HG02763 (cell line): Measurements from ENCODE around the gene FAM117B.
"Not testable (repeated sequence)": the region's sequence is repeated elsewhere in the genome, so short reads cannot be mapped to it uniquely, and the experiment has no call there.

Experiments
- ATAC-seq: cut with Tn5 transposase; IDR thresholded peaks from one replicate; pipeline ENCODE4 v1.9.1; 2021; ENCODE audit warnings: mild to moderate bottlenecking, moderate library complexity; ENCODE audit not compliant: unreplicated experiment

Gene FAM117B

DNA sequence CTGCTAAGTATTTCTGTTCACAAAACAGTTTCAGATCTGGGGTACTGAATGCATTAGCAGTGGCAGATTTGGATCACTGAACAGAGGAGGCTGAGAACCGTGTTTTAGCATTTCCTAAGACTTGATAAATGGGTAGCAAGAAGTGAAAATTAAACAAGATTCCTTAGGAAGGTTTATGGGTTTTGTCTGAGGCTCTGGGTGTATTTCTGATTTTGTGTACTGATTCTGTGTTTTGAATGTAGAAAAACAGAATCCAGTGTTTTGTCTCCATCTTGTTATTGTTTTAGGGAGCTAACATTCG lies 1.4 kb downstream of the FAM117B start:
- ATAC-seq = no peak

DNA sequence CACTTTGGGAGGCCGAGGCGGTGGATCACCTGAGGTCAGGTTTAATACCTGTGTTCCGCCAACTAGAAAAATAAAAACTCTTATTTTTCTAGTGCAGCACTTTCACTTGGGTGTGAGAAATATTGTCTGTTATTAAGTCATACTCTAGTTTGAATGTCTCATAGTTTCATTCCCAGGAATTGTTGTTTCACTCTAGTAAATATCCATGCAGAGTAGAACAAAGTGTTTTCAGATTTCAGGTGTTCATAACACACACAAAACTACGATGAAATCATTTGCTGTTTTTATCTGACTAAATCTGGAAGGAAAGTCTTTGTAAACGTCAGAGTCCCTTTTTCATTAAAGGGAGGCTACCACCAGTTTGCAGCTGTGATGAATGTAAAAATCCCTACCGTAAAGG lies 4.0 kb downstream of the FAM117B start:
- ATAC-seq = no peak

DNA sequence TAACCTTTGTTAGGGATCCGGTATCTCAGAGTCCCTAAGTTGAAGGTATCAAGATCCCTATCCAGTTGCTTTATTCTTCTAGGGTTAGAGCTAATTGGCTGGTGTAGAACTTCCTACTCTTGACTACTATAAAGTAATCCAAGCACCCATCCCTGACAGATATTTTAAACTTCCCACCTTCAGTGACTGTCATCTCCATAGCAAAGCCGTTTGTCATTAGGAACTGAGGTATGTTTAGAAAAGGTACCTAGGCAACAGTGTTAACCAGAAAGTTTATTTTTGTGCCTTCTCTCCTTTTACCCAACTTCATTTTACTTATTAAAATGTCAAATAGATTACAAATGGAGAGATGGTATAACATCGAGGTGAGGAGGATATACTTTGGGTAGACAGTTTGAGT lies 4.5 kb downstream of the FAM117B start:
- ATAC-seq = no peak

DNA sequence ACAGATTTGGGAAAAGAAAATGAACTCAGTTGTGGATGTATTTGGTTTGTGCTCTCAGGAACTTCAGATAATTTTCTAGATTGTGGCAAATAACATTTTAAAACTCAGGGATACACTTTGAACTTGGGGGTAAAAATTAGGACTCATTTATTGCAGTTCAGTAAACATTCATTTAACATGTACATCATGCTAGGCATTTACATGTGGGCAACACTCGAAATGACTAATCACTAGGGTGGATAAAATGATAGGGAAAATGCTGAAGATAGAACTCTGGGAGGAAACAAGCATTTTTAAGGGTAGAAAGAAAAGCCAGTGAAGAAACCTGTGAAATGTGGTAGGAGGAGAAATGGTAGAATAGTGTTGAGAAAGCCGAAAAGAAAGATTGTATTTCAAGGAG lies 7.8 kb downstream of the FAM117B start:
- no peak for ATAC-seq

DNA sequence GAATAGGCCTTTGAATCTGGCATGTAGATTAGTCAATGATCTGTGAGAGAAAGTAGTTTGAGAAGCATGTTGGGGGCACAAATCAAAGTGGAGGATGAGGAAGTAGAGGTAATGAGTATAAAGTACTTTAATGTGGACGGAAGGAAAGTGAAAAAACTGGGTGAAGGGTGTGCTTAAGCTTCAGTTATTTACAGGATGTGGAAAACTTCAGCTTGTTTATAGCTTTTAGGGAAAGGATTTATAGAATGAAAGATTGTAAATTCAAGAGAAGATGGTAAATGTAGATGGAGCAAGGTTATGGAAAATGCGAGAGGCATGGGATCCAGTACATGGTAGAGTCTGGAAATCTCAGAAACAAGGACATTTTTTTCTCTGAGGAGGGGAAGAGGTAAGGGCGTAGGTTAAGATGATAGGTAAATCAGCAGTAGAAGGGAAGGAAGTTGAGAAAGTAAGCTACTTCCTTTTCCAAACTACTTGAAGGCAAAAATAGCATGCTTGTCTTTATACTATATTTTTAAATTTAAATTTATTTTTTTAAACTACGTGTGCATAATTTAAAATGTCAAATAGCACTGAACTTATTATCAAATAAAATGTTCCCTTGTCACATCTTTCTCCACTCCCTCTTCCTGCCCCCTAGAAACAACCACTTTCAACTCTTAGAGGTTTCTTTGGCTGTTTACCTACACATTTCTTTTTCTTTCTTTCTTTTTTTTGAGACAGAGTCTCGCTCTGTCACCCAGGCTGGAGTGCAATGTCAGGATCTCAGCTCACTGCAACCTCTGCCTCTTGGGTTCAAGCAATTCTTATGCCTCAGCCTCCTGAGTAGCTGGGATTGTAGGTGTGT lies 8.5 kb downstream of the FAM117B start:
- no peak for ATAC-seq

DNA sequence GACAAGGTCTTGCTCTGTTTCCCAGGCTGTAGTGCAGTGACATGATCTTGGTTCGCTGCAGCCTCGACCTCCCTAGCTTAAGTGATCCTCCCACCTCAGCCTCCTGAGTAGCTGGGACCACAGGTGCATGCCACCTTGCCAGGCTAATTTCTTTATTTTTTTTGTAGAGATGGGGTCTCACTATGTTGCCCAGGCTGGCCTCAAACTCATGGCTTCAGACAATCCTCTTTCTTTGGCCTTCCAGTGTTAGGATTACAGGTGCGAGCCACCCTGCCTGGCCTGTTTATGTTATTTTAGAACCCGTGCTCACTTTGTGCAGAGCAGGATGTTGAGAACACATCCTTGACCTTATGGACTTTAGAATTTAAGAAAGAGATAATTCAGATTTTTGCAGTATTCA lies 17.4 kb downstream of the FAM117B start:
- ATAC-seq = no peak

DNA sequence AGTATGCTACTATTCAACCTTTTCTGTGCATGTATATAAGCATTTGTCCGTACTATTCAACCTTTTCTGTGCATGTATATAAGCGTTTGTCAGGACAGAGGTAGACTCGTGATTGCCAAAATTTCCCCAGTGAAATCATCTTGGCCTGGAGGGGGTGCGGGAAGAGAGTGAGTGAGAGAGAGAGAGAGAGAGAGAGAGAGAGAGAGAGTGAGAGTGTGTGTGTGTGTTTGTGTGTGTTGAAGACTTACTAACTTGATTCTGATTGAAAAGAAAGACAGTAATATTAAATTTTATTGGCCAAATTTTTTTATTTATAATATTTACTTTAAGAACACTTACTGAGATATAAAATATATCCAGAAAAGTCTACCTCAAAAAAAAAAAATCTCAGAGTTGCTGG lies 19.1 kb downstream of the FAM117B start:
- no peak for ATAC-seq

DNA sequence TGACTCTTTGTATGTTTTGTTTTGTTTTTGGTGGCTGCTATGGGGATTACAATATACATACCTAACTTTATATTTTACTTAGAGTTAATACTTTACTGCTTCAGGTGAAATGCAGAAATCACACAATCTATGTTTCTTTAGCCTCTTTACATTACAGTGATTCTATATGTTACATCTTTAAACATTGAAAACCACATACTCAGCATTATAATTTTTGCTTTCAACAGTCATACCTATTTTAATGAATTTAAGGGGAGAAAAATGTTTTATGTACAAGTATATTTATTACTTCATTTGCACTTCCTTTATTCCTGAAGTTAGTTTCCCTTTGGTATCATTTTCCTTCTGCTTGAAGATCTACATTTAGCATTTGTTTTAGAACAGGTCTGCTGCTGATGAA lies 23.1 kb downstream of the FAM117B start:
- ATAC-seq = no peak

DNA sequence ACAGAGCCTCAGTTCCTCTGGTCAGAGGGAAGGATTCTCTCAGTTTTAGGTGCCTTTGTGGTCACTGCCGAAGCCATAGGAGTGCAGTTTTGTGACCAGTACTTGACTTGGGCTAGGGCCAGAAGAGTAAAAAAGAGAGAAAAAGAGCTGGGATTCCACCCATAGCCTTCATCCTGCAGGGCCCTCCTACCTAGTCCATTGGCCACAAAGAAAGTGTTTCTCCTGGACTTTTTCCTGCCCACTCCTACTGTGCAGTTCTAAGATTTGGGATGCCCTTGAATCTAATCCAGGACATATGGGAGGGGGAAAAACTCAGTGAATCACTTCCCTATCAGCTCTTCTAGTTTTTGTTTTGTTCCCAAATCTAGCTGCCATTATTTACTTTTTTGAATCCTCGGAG lies 26.0 kb downstream of the FAM117B start:
- ATAC-seq = no peak

DNA sequence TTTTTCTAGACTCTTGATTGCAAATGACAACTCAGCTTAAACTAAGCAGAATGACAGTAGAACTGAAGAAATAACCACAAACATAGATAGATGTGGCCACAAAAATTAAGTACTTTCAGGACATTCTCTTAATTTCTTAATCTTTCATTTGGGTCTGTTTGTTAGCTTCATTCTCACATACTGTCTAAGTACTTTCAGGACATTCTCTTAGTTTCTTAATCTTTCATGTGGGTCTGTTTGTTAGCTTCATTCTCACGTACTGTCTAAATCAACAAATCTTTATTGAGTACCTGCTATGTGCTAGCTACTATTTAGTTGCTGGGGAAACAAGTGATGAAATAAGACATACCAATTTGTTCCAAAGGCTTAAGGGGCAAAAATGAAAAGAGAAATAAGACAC lies 35.1 kb downstream of the FAM117B start:
- no peak for ATAC-seq

DNA sequence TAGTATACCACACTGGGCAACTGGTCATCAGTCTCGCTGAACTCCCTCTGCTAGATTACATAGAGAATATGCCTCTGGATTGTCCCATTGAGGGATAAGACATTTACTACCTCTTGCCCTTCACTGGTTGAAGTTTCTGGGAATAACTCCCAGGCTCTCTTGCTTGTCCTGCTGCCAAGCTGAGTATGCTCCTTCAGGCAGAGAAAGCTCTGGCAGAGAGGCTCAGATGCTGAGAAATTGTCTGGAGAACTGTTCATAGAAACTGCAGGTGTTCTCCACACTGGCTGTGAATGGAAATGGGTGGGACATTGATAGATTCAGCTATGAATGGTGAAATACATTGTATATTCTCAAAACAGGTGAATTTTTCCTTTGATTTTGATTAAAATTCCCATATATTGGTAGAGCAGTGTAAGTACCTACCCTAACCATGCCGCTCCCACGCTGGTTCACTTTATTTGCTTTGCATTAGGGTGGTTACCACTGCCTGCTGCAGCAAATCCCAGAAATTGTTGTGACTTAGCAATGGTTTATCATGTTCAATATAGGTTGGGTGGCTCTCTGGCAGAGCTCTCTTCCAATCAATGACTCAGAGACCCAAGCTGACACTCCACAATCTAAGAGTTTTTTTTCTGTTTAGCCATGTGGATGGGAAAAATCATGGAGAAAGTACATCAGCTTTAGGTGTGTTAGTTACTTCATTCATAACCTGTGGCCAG lies 36.7 kb downstream of the FAM117B start:
- ATAC-seq = no peak

DNA sequence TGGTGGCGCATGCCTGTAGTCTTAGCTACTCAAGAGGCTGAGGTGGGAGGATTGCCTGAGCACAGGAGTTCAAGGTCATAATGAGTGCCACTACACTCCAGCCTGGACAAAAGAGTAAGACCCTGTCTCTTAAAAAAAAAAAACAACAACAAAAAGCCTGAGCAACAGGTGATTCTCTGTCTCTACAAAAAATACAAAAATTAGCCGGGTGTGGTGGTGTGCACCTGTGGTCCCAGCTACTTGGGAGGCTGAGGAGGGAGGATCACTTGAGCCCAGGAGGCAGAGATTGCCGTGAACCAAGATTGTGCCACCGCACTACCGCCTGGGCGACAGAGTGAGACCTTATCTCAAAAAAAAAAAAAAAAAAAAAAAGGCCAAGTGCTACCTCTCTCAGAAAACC lies 40.3 kb downstream of the FAM117B start:
- not testable (repeated sequence) for ATAC-seq

DNA sequence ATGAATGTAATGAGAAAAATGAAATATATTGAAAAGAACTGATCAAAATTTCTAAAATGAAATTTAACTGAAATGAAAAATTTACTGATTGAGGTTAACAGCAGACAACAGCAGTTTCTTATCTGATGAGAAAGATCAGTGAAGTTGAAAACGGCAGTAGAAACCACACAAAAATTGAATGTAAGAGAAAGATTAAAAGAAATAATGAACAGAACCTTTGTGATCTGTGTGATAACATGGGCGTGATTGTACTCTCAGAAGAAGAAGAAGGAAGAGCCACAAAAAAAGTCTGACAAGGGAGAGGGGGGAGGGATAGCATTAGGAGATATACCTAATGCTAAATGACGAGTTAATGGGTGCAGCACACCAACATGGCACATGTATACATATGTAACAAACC lies 45.2 kb downstream of the FAM117B start:
- no peak for ATAC-seq

DNA sequence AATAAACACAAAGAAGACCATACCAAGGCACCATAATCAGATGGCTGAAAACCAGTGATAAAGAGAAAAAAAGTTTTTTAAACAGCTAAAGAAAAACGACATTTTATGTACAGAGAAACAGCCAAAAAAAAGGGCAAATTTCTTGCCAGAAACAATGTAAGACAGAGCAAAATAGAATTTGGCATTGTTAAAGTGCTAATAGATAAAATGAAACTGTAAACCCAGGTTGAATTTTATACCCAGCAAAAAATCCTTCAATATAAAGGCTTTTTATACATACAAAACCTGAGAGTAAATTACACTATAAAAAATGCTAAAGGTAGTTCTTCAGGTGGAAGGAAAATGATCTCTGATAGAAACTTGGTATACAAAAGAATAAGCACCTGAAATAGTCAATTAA lies 45.7 kb downstream of the FAM117B start:
- no peak for ATAC-seq

DNA sequence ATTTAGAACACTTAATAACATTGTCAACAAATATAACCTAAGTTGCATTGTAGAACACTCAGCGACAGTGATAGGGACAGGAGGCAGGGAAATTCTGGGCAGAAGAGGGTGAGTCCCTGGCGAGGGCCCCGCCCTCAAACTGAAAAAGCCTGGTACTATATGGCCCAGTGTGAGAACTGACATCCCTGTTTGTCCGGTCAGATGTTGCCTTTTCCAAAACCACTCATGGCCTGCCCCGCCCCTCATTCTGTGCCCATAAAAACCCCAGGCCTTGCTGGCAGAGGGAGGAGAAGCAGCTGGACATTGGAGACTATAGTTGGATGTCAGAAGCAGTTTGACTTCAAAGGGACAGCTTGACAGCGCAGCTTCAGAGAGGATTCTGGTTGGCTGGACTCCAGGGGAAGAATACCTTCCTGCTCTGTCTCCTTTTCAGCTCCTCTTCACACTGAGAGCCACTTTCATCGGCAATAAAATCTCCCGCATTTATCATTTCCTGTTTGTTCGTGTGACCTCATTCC lies 47.0 kb downstream of the FAM117B start:
- no peak for ATAC-seq

DNA sequence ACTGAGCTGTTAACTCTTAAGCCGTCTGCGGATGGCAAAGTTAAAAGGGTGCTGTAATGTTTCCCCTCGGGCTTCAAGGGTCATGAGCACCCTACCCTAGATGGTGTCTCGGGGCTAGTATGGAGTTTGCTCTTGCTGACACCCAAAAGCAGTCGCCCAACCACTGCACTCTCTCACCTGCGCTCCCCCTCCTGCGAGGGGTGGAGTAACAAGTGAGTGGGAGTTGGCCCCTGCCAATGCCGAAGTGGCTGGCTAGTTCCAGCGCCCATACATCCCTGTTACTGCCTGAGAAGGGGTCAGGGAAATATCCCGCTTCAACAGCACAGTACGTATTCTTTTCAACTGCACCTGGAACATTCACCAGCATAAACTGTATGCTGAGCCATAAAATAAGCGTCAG lies 47.5 kb downstream of the FAM117B start:
- no peak for ATAC-seq

DNA sequence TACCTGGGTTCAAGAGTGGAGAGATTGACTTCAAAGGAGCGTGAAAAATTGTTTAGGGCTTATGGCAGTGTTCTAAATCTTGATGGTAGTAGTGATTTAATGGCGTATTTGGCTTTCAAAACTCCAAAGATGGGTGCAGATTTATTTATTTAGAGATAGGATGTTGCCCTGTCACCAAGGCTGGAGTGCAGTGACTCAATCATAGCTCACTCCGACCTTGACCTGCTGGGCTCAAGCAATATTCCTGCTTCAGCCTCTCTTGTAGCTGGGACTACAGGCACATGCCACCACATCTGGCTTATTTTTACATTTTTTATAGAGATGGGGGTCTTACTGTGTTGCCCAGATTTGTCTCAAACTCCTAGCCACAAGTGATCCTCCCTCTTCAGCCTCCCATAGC lies 52.5 kb downstream of the FAM117B start:
- ATAC-seq = no peak

DNA sequence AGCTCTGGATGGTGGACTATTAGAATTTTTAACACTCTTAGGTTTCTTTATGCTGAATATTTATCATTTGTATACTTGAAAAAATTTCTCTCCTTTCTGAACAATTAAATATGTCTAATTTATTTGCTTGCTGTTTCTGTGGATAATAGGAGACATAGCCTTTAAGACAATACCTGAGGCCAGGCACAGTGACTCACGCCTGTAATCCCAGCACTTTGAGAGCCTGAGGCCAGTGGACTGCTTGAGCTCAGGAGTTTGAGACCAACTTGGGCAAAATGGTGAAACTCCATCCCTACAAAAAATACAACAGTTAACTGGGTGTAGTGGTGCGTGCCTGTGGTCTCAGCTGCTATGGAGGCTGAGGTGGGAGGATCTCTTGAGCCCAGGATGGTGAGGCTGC lies 54.7 kb downstream of the FAM117B start:
- no peak for ATAC-seq

DNA sequence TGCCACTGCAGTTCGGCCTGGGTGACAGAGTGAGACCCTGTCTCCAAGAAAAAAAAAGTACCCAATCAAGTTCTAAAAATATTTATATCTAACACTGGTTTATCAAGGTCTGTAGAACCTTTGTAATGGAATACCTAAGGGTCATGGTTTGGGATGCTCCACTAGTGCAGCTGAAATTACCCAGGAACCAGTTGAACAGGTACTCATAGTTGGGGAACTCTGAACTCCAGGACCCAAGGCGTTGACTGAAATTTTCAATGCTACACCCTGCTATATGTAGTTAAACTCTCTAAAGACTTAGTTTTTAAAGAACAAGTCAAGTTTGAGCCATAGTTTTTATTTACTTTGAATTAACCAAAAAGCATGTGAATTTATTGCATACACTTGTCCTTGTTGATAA lies 55.1 kb downstream of the FAM117B start:
- no peak for ATAC-seq

DNA sequence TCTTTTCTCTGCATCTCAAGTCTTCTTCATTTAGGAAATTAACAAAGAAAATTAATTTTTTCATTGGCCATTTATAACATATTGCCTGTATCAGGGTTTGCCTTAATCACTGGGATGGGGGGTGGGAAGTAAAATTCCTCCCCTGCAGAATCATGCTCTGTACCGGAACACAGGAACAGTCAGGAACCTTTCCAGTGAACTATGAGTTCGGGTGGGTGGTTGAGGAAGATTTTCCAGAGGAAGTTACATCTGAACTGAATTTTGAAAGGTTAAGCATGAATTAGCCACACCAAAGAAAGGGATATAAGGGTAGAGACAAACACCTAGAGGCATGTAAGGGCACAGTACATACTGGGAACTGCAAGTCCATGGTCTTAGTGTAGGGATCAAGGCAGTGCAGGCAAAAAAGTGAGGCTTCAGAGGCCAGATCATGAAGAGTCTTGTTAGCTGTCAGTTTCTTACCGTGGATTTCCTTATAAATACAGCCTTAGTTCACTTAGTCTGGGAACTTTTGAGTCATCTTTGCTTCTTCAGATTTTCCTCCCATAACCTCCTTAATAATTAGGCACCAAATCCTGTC lies 55.6 kb downstream of the FAM117B start:
- no peak for ATAC-seq

DNA sequence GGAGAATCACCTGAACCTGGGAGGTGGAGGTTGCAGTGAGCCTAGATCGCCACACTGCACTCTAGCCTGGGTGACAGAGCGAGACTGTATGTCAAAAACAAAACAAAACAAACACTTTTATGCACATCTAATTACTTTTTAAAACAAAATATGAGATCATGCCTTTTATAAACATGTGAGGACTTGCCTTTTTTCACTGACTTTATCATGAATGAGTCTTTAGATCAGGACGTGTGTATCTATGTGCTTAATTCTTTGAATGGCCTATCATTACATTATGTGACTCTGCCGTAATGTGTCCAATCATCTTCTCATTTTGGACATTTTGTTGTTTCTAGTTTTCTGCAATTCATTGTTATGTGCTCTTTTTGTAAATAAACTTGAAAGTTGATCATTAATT lies 58.7 kb downstream of the FAM117B start:
- no peak for ATAC-seq

DNA sequence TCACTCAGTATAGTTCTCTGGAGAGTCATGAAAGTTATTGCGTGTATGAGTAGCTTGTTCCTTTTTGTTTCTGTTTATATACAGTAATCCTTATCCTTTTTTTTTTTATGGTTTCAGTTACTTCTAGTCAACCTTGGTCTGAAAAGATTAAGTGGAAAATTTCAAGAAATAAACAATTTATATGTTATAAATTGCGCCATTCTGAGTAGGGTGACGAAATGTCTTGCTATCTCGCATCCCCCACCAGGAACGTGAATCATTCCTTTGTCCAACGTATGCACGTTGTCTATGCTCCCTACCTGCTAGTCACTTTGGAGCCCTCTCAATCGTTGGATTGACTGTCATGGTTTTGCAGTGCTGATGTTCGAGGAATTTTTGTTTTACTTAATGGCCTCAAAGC lies 60.4 kb downstream of the FAM117B start:
- no peak for ATAC-seq
